Endothelial cell of umbilical vein (primary cell): Measurements from ENCODE around the gene LAMP5.

ENCODE experiments used
- CTCF ChIP-seq, 2 donors: IDR thresholded peaks; 1 replicate in 1 of 2; 2 replicates in 1 of 2; pipeline ENCODE4 v1.5.1; 2011; ENCODE audit warnings: low read length in 2 of 2, mild to moderate bottlenecking in 2 of 2, moderate library complexity in 2 of 2, control low read depth in 1 of 2, inconsistent platforms in 1 of 2, low read depth in 1 of 2; ENCODE audit not compliant: insufficient read depth in 1 of 2; ENCODE audit errors: extremely low read depth in 1 of 2
- GATA2 ChIP-seq: IDR thresholded peaks from 2 replicates; pipeline ENCODE4 v1.7.0; 2011; ENCODE audit warnings: low read depth, mild to moderate bottlenecking, moderate library complexity, mixed read lengths, low read length; ENCODE audit not compliant: insufficient read length, insufficient read depth
- POLR2A ChIP-seq: IDR thresholded peaks from 2 replicates; pipeline ENCODE4 v1.6.1; 2012; ENCODE audit warnings: low read depth, mild to moderate bottlenecking, control low read depth, low read length

DNA sequence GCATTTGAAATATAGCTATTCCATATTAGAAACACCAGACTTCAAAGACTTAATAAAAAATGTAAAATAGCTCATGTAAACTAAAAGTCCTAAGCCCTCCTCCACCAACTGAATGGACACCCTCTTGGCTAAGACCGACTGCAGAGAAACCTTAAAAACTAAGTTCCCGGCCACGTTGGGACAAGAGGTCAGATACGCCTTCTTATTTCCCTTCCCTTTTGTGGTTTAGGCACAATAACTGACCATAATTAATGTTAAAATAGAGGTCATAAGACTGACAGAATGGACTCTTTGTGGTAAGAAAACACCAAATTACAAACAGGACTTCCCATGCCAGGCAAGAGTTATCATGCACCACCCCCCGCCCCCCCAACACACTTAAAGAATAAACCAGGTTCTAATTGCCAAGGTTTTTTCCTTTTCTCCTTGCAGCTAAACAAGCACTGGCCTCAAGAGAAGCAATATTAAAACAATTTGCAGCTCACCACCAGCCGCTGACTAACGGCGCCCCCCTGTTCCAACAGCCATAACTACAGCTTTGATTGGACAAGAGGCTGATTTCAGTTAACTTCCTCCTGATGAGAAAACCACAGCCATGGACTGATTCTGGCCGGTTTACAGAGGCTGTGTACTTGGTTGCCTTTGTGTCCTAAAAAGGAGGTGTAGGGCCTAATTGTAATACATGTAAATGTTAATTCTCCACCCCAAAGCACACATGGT lies 10.7 kb upstream of the LAMP5 start:
- no peak for TF ChIP-seq CTCF (IDR thresholded peaks at IDR 0.05; ENCODE audit: extremely low read depth in 1 of 2, insufficient read depth in 1 of 2, low read depth in 1 of 2, low read length in 2 of 2)
- TF ChIP-seq POLR2A = no peak
- no peak for TF ChIP-seq GATA2
